ENCODE measurements around the gene MPIG6B. TPM values are rescaled to one million over a fixed set of nuclear protein-coding genes. Genes with fewer than 3 reads are reported as not detected.

MPIG6B gene
- total and polyA plus RNA-seq, 4 donors: 0.08 to 10.7 (median 0.24) TPM

- TF ChIP-seq ATF3 (IDR thresholded peaks at IDR 0.05): no peak
Measured at GRCh38 chr6:31763619-31763940, 40.4 kb downstream of the MPIG6B start (continued).

GRCh38 chr6:31764198-31764597 is 41.0 kb downstream of the MPIG6B start:
- Histone ChIP-seq H3K27me3 (ENCODE audit: control insufficient read depth in 4 of 4, insufficient read depth in 4 of 4, low read length in 3 of 4) (no peaks in the 10 kb centered on the region), H3K4me1 (ENCODE audit: control insufficient read depth in 4 of 4, insufficient read depth in 4 of 4, low read length in 3 of 4) (no peaks in the 10 kb centered on the region), H3K9ac (ENCODE audit: low read depth in 1 of 2, low read length in 2 of 2) (no peak overlapping the region), H3K9me3 (ENCODE audit: control insufficient read depth in 4 of 4, low read length in 3 of 4) (no peaks in the 10 kb centered on the region), H3K27ac (ENCODE audit: low read depth in 1 of 2, low read length in 2 of 2) (no peak overlapping the region), H3K4me3 (ENCODE audit: low read depth in 1 of 3, low read length in 3 of 3) (no peak overlapping the region), H3K36me3 (ENCODE audit: control insufficient read depth in 4 of 4, insufficient read depth in 3 of 4, low read depth in 1 of 4, low read length in 3 of 4) (no peaks in the 10 kb centered on the region)
- TF ChIP-seq HNF4A (conservative IDR thresholded peaks at IDR 0.05) (no peak), GABPA (IDR thresholded peaks at IDR 0.05 in 1 of 2, conservative IDR thresholded peaks at IDR 0.05 in 1 of 2) (no peak), TAF1 (conservative IDR thresholded peaks at IDR 0.05) (no peak), FOXA2 (IDR thresholded peaks at IDR 0.05) (no peak), EGR1 (IDR thresholded peaks at IDR 0.05; ENCODE audit: low read depth in 2 of 2) (no peak), ATF3 (IDR thresholded peaks at IDR 0.05) (no peak), RAD21 (IDR thresholded peaks at IDR 0.05) (no peak), SP1 (IDR thresholded peaks at IDR 0.05) (no peak), REST (IDR thresholded peaks at IDR 0.05) (no peak), HNF4G (IDR thresholded peaks at IDR 0.05) (no peak), YY1 (IDR thresholded peaks at IDR 0.05) (no peak)
- 89% methylated on average over 4 of the region's 4 CpGs for WGBS
- no peak for DNase-seq (ENCODE audit: low spot score)

- H3K9me3 ChIP-seq (ENCODE audit: control insufficient read depth in 4 of 4, low read length in 3 of 4): no peaks in the 10 kb centered on the region
- H3K36me3 ChIP-seq (ENCODE audit: control insufficient read depth in 4 of 4, insufficient read depth in 3 of 4, low read depth in 1 of 4, low read length in 3 of 4): no peaks in the 10 kb centered on the region
- no peak for TF ChIP-seq TAF1 (conservative IDR thresholded peaks at IDR 0.05)
- no peak for TF ChIP-seq RXRA (IDR thresholded peaks at IDR 0.05)
- TF ChIP-seq GABPA (IDR thresholded peaks at IDR 0.05 in 1 of 2, conservative IDR thresholded peaks at IDR 0.05 in 1 of 2): no peak
- TF ChIP-seq NR2F2 (IDR thresholded peaks at IDR 0.05): no peak
- no peak for TF ChIP-seq SP1 (IDR thresholded peaks at IDR 0.05)
- no peak for TF ChIP-seq REST (IDR thresholded peaks at IDR 0.05)
- no peak for TF ChIP-seq FOXA2 (IDR thresholded peaks at IDR 0.05)
- no peak for DNase-seq (ENCODE audit: low spot score)
- 94% methylated on average over 9 of the region's 9 CpGs for WGBS
- H3K4me1 ChIP-seq (ENCODE audit: control insufficient read depth in 4 of 4, insufficient read depth in 4 of 4, low read length in 3 of 4): no peaks in the 10 kb centered on the region
- no peak overlapping the region for H3K27ac ChIP-seq (ENCODE audit: low read depth in 1 of 2, low read length in 2 of 2)
- H3K9ac ChIP-seq (ENCODE audit: low read depth in 1 of 2, low read length in 2 of 2): no peak overlapping the region
- H3K27me3 ChIP-seq (ENCODE audit: control insufficient read depth in 4 of 4, insufficient read depth in 4 of 4, low read length in 3 of 4): no peaks in the 10 kb centered on the region
- H3K4me3 ChIP-seq (ENCODE audit: low read depth in 1 of 3, low read length in 3 of 3): no peak overlapping the region
Measured at GRCh38 chr6:31765559-31765909, 42.4 kb downstream of the MPIG6B start.
